Measurements from ENCODE around the gene ATP13A2. TPM values are rescaled to one million over a fixed set of nuclear protein-coding genes. Genes with fewer than 3 reads are reported as not detected.

Gene ATP13A2
- total RNA-seq, 1 donor from 2014 or later: 31.9 TPM

DNA sequence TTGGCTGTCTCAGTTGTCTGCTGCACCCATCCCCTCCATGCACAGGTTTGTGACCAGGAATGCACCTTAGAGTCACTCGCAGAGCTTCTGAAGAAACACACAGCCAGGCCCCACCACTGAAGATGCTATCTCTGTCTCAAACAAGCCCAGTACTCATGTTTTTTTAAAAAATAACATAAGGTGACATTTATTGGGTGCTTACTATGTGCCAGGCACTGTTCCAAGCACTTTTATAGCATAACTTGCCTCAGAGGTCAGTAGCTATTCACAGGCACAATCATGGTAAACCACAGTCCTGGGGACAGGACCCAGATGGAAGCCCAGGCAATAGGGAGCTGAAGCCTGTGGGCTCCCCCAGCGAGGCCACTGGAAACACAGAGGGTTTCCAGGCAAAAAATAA, 8.8 kb upstream of the ATP13A2 start:
- Mint-ChIP-seq H3K27ac (no peak overlapping the region), H3K4me1 (peaks cover 15% of the 10 kb centered on the region), H3K9me3 (no peaks in the 10 kb centered on the region), H3K4me3 (no peak overlapping the region), H3K27me3 (no peaks in the 10 kb centered on the region), H3K36me3 (ENCODE audit: low read depth) (peaks cover 75% of the 10 kb centered on the region)
- DNase-seq (no peak), ATAC-seq (ENCODE audit: low read depth) (no peak)
- TF ChIP-seq CTCF (IDR thresholded peaks at IDR 0.05): no peak
- ChIA-PET POLR2A (no interaction called here), CTCF (no interaction called here)
- intact Hi-C loops (cut with micrococcal nuclease): no loop called here

- H3K4me3 Mint-ChIP-seq: no peak overlapping the region
- CTCF ChIA-PET: interaction anchor here (1.0 kb wide), 1 partner anchor 398 kb away, joined by 3 read pairs; no protein-coding TSS in a partner anchor
- H3K36me3 Mint-ChIP-seq (ENCODE audit: low read depth): peaks cover 63% of the 10 kb centered on the region
- no peaks in the 10 kb centered on the region for H3K9me3 Mint-ChIP-seq
- peaks cover 15% of the 10 kb centered on the region for H3K4me1 Mint-ChIP-seq
- H3K27ac Mint-ChIP-seq: peak overlapping the region; percentile 79
- peak; percentile 42 for ATAC-seq (ENCODE audit: low read depth)
- H3K27me3 Mint-ChIP-seq: no peaks in the 10 kb centered on the region
- DNase-seq: no peak
- no peak for TF ChIP-seq CTCF (IDR thresholded peaks at IDR 0.05)
- intact Hi-C loops (cut with micrococcal nuclease): no loop called here
- POLR2A ChIA-PET: interaction anchor here (0.7 kb wide), 1 partner anchor 91 kb away, joined by 3 read pairs; no protein-coding TSS in a partner anchor
Observed at GRCh38 chr1:17018849-17019248, 7.1 kb upstream of the ATP13A2 start.

- no peak for TF ChIP-seq CTCF (IDR thresholded peaks at IDR 0.05)
- Mint-ChIP-seq H3K4me1 (peaks cover 13% of the 10 kb centered on the region), H3K36me3 (ENCODE audit: low read depth) (peaks cover 48% of the 10 kb centered on the region), H3K27me3 (no peaks in the 10 kb centered on the region), H3K4me3 (no peak overlapping the region), H3K9me3 (no peaks in the 10 kb centered on the region), H3K27ac (no peak overlapping the region)
- POLR2A ChIA-PET: no interaction called here
- intact Hi-C loops (cut with micrococcal nuclease): no loop called here
- CTCF ChIA-PET: no interaction called here
- ATAC-seq (ENCODE audit: low read depth): no peak
- DNase-seq: no peak
Observed at GRCh38 chr1:17017435-17017834, 5.7 kb upstream of the ATP13A2 start.

DNA sequence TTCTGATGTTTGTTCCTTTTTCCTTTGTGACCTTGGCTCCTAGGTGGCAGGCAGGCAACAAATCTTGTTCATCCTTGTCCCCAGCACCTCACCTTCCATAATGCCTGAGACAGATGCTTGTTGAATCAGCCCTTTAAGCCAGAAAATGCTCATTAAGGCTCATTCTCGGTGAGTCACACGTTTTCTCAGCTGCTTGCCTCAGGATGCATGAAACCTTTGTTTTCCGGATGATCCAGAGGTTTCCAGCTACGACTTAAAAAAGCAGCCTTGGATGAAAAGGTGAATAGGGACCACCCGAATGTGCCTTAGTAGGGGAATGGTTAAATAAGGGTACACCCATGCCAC, 4.6 kb upstream of the ATP13A2 start:
- CTCF ChIA-PET: no interaction called here
- ATAC-seq (ENCODE audit: low read depth) (no peak), DNase-seq (no peak)
- Mint-ChIP-seq H3K4me1 (peaks cover 17% of the 10 kb centered on the region), H3K27ac (no peak overlapping the region), H3K4me3 (no peak overlapping the region), H3K9me3 (no peaks in the 10 kb centered on the region), H3K36me3 (ENCODE audit: low read depth) (peaks cover 38% of the 10 kb centered on the region), H3K27me3 (no peaks in the 10 kb centered on the region)
- POLR2A ChIA-PET: interaction anchor here (0.6 kb wide), 1 partner anchor 663 kb away, joined by 6 read pairs; no protein-coding TSS in a partner anchor
- intact Hi-C loops (cut with micrococcal nuclease): no loop called here
- no peak for TF ChIP-seq CTCF (IDR thresholded peaks at IDR 0.05)

GRCh38 chr1:17014671-17015567, 3.2 kb upstream of the ATP13A2 start:
- H3K27me3 Mint-ChIP-seq: no peaks in the 10 kb centered on the region
- intact Hi-C loops (cut with micrococcal nuclease): no loop called here
- POLR2A ChIA-PET: no interaction called here
- H3K9me3 Mint-ChIP-seq: no peaks in the 10 kb centered on the region
- no peak overlapping the region for H3K27ac Mint-ChIP-seq
- H3K4me1 Mint-ChIP-seq: peaks cover 30% of the 10 kb centered on the region
- no peak overlapping the region for H3K4me3 Mint-ChIP-seq
- CTCF ChIA-PET: no interaction called here
- peaks cover 24% of the 10 kb centered on the region for H3K36me3 Mint-ChIP-seq (ENCODE audit: low read depth)
- no peak for TF ChIP-seq CTCF (IDR thresholded peaks at IDR 0.05)
- no peak for ATAC-seq (ENCODE audit: low read depth)
- DNase-seq: no peak

Data from activated B cell treated with CpG ODN at 0.5 μM for 24 hours (primary cell).